Naive B cell (primary cell): ENCODE measurements around the gene EHD3. TPM values are rescaled to one million over a fixed set of nuclear protein-coding genes. Genes with fewer than 3 reads are reported as not detected.
"Not testable (repeated sequence)": the region's sequence is repeated elsewhere in the genome, so short reads cannot be mapped to it uniquely, and the experiment has no call there.

Experiments
- ATAC-seq, 2 donors: fragments of 150-1000 bp; cut with Tn5 transposase; 2 replicates each; pipeline ENCODE4 v1.10.0; 2021; ENCODE audit warnings: low read depth in 2 of 2, mild to moderate bottlenecking in 2 of 2, moderate library complexity in 2 of 2
- DNase-seq: peaks from one replicate; pipeline ENCODE4 v3.0.0; 2022
- H3K27ac Mint-ChIP-seq, 6 donors: one replicate each; pipeline ENCODE4 v1.8.0; 2020 to 2022; ENCODE audit warnings: mild to moderate bottlenecking in 6 of 6, mixed read lengths in 6 of 6, moderate library complexity in 5 of 6, inconsistent platforms in 2 of 6
- H3K27me3 Mint-ChIP-seq, 3 donors: one replicate each; pipeline ENCODE4 v1.8.0; 2021 to 2022; ENCODE audit warnings: mixed read lengths in 3 of 3, mild to moderate bottlenecking in 1 of 3
- H3K36me3 Mint-ChIP-seq, 2 donors: one replicate each; pipeline ENCODE4 v1.8.0; 2020 to 2022; ENCODE audit warnings: mixed read lengths in 2 of 2, inconsistent platforms in 1 of 2, mild to moderate bottlenecking in 1 of 2
- H3K4me1 Mint-ChIP-seq, 3 donors: one replicate each; pipeline ENCODE4 v1.8.0; 2020 to 2022; ENCODE audit warnings: mixed read lengths in 3 of 3, inconsistent platforms in 1 of 3, mild to moderate bottlenecking in 1 of 3, moderate library complexity in 1 of 3
- H3K4me3 Mint-ChIP-seq, 8 donors: one replicate each; pipeline ENCODE4 v1.8.0; 2020 to 2022; ENCODE audit warnings: mild to moderate bottlenecking in 8 of 8, mixed read lengths in 8 of 8, moderate library complexity in 8 of 8, inconsistent platforms in 2 of 8
- H3K9me3 Mint-ChIP-seq, 7 donors: one replicate each; pipeline ENCODE4 v1.8.0; 2020 to 2022; ENCODE audit warnings: mixed read lengths in 7 of 7, mild to moderate bottlenecking in 5 of 7, inconsistent platforms in 2 of 7, moderate library complexity in 1 of 7
- polyA plus RNA-seq, 6 donors: library from polyadenylated mRNA; unstranded; fragments of 300-500 nt; fragmentation: Illumina TruSeq; gene quantifications; one replicate each; pipeline ENCODE4 v1.2.3, GENCODE V29; 2021; ENCODE audit warnings: low read depth in 6 of 6

The EHD3 gene
- polyA plus RNA-seq, 6 donors from 2014 or later: 5.9 to 13.6 (median 10.0) TPM

DNA sequence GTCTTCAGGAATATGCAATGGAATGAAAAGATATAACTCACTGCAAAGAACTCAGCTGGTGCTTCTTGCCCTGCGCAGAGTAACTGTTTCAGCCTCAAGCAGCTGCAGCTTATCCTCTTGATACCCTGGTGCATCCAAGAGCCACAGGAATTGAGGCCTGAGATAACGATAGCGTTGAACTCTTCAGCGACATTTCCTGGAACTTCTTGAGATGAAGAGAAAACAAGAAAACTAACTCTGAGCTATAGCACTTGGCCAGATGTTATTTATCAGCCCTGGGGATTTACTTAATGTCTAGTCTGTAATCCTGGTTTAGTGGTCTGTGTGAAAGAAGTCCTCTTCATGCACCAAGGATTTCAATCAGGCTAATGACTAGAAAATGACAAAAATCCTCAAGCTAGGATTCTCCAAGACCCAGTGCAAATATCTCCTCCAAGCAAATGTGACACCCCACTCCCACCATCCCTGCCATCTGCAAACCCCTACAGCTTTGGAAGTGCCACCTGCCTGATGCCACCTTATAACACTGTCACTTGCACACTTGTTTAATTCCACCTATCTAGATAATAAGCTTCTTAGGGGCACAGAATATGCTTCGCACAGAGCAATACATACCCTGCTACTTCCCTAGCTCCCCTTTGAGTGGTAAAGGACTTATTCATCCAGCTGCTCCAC lies 40.6 kb downstream of the EHD3 start:
- Mint-ChIP-seq H3K4me1 (peaks cover 13 to 19% (median 15%) of the 10 kb centered on the region in 3 donors), H3K9me3 (no peaks in the 10 kb centered on the region), H3K27me3 (peaks cover 0 to 21% (median 4%) of the 10 kb centered on the region in 3 donors), H3K4me3 (no peak overlapping the region), H3K27ac (peak overlapping the region in 1 of 6 donors; percentile 48), H3K36me3 (no peaks in the 10 kb centered on the region)
- DNase-seq (no peak), ATAC-seq (no peak)

DNA sequence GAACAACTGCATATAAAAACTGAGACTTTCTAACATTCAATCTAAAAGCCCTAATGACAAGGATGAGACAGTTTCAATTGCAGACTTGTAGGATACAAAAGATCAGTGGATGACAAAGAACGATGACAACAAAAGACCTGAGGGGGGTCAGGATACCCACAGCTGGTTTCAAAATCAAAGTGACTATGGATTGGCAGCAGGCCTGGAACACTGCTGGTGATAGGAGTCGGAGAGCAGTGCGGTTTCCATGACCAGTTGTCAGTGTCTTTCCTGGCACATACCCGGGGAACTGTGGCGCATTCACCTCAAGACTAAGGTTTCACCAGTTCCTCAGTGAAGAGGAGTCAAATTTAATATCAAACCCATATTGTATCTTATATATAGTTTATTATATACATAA lies 42.0 kb downstream of the EHD3 start:
- H3K9me3 Mint-ChIP-seq: peaks cover 0 to 2% (median 0%) of the 10 kb centered on the region in 7 donors
- H3K27ac Mint-ChIP-seq: no peak overlapping the region
- DNase-seq (no peak), ATAC-seq (no peak)
- H3K4me1 Mint-ChIP-seq: peaks cover under 1 to 9% (median 8%) of the 10 kb centered on the region in 3 donors
- no peaks in the 10 kb centered on the region for H3K36me3 Mint-ChIP-seq
- peaks cover 0 to 21% (median 4%) of the 10 kb centered on the region in 3 donors for H3K27me3 Mint-ChIP-seq
- no peak overlapping the region for H3K4me3 Mint-ChIP-seq

DNA sequence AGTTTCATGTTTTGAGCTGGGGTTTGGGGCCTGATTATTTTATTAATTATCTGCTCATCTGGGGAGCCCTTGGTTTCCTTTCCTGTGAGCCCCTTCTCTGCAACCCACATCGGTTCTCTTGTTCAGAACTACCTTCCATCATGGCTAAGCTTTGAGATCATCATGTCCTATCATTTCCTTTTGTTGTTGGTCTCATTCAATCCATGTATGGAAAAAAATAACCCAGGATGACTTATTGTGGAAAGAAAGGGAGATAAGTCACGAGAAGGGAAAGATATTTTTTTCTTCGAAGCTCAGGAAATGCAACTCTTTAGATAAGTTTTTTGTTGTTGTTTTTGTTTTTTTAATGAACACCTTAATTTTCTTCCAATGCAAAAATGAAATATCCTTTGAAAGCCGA lies 43.7 kb downstream of the EHD3 start:
- ATAC-seq: no peak
- no peaks in the 10 kb centered on the region for H3K36me3 Mint-ChIP-seq
- H3K4me3 Mint-ChIP-seq: no peak overlapping the region
- peaks cover 0 to 6% (median 4%) of the 10 kb centered on the region in 3 donors for H3K4me1 Mint-ChIP-seq
- no peak for DNase-seq
- H3K27me3 Mint-ChIP-seq: peaks cover 0 to 21% (median 4%) of the 10 kb centered on the region in 3 donors
- H3K9me3 Mint-ChIP-seq: peaks cover 0 to 2% (median 0%) of the 10 kb centered on the region in 7 donors
- H3K27ac Mint-ChIP-seq: no peak overlapping the region

DNA sequence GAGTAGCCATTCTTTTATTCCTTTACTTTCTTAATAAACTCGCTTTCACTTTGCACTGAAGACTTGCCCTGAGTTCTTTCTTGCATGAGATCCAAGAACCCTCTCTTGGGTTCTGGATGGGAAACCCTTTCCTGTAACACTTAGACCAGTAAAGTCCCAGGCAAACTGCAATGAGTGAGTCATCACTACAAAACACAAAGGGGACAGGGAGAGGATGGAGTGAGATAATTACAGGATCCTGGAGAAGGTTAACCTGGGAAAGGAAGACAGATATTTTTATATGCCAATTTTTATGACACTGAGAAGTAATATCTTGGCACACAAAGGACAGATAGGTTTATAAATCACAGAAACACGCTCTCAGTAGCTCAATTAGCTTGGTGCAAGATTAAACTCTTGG lies 48.7 kb downstream of the EHD3 start:
- H3K9me3 Mint-ChIP-seq: peaks cover 0 to 2% (median 0%) of the 10 kb centered on the region in 7 donors
- H3K36me3 Mint-ChIP-seq: no peaks in the 10 kb centered on the region
- H3K27ac Mint-ChIP-seq: no peak overlapping the region
- DNase-seq: no peak
- H3K4me3 Mint-ChIP-seq: no peak overlapping the region
- ATAC-seq: no peak
- peaks cover 0 to 4% (median 0%) of the 10 kb centered on the region in 3 donors for H3K27me3 Mint-ChIP-seq
- H3K4me1 Mint-ChIP-seq: peaks cover 0 to 6% (median 6%) of the 10 kb centered on the region in 3 donors

DNA sequence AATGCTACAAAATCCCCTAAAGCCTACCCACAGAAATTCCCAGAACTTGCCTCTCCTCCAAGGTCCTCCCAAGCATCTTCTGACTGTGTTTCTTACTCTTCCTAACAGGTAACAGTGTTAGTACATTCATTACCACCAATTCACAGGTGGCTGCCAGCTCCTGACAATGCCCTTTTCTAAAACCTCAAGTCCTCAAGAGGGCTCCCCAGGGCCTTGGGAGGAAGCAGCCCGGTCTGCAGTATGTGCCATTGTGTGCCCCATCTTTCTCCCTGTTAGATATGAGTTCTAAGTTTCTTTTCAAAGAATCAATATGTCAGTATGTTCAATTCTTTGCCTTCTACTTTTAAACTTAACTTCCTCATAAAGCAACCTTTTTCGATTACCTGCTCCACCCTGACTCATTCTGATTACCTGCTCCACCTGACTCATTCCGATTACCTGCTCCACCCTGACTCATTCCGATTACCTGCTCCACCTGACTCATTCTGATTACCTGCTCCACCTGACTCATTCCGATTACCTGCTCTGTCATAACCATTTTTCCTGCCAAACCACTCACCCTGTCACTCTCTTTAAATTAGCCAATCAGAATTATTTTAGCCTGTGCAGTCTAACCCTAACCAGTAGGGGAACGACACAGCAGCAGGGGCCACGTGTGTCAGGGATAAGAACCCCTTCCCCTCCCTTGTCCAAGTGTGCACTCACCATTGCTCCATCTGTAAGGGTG lies 49.4 kb downstream of the EHD3 start:
- H3K36me3 Mint-ChIP-seq, DNase-seq, H3K4me3 Mint-ChIP-seq, H3K27me3 Mint-ChIP-seq, ATAC-seq, H3K9me3 Mint-ChIP-seq, H3K4me1 Mint-ChIP-seq: not testable (repeated sequence)
- H3K27ac Mint-ChIP-seq: peak overlapping the region in 3 of 6 donors; percentile 9 to 75 (median 21)

DNA sequence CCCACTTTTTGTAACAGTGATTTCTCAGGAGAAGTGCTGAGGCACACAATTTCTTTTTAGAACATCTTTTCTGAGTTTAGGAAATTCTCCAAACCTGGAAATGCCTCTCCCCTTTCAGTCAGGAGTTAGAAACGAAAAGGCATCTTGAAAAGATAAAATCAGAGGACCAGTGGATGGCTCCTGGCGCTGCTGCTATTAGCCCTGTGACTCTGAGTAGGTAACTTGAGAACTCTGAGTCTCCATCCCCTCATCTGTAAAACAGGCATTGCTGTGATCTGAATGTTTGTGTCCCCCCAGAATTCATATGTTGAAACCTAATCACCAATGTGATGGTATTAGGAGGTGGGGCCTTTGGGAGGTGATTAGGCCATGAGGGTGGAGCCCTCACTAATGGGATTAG lies 50.2 kb downstream of the EHD3 start:
- H3K36me3 Mint-ChIP-seq: no peaks in the 10 kb centered on the region
- peak overlapping the region in 1 of 6 donors; percentile 47 for H3K27ac Mint-ChIP-seq
- peaks cover 0 to under 1% (median 0%) of the 10 kb centered on the region in 3 donors for H3K27me3 Mint-ChIP-seq
- no peak for ATAC-seq
- no peak overlapping the region for H3K4me3 Mint-ChIP-seq
- H3K9me3 Mint-ChIP-seq: peaks cover 0 to 2% (median 0%) of the 10 kb centered on the region in 7 donors
- peaks cover 0 to 6% (median 0%) of the 10 kb centered on the region in 3 donors for H3K4me1 Mint-ChIP-seq
- DNase-seq: no peak

DNA sequence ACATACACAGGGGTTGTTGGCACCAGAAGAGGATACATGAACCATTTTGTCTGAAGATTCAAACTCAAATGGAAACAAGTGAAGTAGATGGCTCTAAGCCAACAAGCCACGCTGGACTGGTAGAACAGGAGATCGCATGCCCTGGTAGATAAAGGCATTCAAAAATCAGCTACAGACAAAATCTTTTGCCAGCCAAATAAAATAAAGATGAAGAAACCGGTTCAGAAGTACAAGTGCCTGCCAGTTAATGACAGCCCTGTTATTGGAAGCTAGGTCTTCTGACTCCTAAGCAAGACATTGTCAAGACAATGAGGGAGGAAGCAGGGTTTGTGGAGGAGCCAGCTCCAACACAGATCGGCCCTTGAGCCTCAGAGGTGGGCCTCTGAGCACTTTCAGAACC lies 52.3 kb downstream of the EHD3 start:
- no peaks in the 10 kb centered on the region for H3K9me3 Mint-ChIP-seq
- peaks cover 0 to 6% (median 0%) of the 10 kb centered on the region in 3 donors for H3K4me1 Mint-ChIP-seq
- ATAC-seq: no peak
- H3K36me3 Mint-ChIP-seq: no peaks in the 10 kb centered on the region
- no peaks in the 10 kb centered on the region for H3K27me3 Mint-ChIP-seq
- peak overlapping the region in 2 of 6 donors; percentile 23 to 34 for H3K27ac Mint-ChIP-seq
- DNase-seq: no peak
- no peak overlapping the region for H3K4me3 Mint-ChIP-seq

DNA sequence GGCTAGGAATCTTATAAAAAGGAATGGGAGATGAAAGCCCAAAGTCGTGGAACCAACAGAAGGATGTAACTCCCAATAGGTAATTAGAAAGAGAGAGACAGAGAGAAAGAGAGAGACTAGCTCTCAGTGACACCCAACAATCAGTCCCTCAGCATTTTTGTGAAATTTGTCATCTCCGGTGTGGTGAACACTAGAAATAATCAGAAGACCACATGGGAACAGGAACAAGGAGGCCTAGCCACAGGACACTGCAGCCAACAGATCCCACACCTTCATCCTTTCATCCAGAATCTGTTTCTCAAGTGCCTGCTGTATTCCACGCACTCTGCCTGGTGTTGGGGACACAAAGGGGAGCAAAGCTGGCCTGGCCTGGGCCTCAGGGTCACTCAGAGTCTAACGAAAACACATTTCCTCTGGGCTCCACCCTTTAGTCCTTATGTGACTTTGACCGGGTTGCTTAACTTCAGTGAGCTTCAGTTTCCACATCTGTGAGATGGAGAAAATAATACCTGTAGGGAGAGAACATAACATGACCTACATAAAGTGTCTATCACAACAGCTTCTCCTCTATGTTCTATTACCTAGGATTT lies 53.1 kb downstream of the EHD3 start:
- no peaks in the 10 kb centered on the region for H3K9me3 Mint-ChIP-seq
- no peak for ATAC-seq
- no peak for DNase-seq
- H3K36me3 Mint-ChIP-seq: no peaks in the 10 kb centered on the region
- peak overlapping the region in 3 of 6 donors; percentile 21 to 74 (median 72) for H3K27ac Mint-ChIP-seq
- no peak overlapping the region for H3K4me3 Mint-ChIP-seq
- no peaks in the 10 kb centered on the region for H3K27me3 Mint-ChIP-seq
- peaks cover 0 to 6% (median 0%) of the 10 kb centered on the region in 3 donors for H3K4me1 Mint-ChIP-seq

DNA sequence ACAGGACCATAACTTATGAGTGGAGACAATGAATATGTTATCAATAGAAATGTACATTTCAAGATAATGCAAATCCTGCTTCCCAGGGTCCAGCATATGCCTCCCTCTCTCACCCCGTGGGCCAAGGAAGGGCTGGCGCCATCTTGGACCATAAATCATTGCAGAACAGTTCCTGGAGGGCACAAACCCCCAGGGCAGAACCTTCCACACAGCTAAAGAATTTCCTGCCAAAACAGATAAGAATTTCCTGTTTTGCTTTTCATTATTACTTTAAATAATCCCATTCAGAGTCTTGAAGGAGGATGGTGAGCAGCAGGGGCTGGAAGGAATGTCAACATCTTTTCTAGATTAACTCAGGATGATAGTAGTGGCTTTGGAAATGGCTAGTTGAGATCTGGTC lies 53.7 kb downstream of the EHD3 start:
- no peaks in the 10 kb centered on the region for H3K27me3 Mint-ChIP-seq
- no peak overlapping the region for H3K4me3 Mint-ChIP-seq
- DNase-seq: no peak
- no peaks in the 10 kb centered on the region for H3K36me3 Mint-ChIP-seq
- H3K27ac Mint-ChIP-seq: no peak overlapping the region
- ATAC-seq: no peak
- H3K9me3 Mint-ChIP-seq: no peaks in the 10 kb centered on the region
- H3K4me1 Mint-ChIP-seq: peaks cover 0 to 6% (median 0%) of the 10 kb centered on the region in 3 donors

DNA sequence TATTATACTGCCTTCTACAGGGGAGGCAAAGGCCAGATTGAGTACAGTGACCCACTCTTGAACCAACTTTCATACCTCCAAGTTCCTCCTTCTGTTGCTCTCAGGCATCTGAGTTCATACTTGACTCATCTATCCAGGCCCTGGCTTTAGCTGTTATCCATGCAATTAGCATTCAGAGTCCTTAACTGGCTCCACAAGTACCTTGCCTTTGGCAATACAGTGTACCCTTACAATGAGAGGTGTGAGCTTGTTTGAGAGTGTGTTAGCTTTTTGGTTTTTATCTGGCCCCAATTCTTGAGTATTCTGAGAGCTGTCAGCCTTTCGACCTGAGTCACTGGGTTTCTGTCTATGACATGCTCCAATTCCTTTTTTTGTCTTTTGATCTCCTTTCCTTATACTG lies 60.2 kb downstream of the EHD3 start:
- Mint-ChIP-seq H3K27ac (no peak overlapping the region), H3K27me3 (no peaks in the 10 kb centered on the region), H3K4me3 (no peak overlapping the region), H3K4me1 (peaks cover 5 to 8% (median 8%) of the 10 kb centered on the region in 3 donors), H3K9me3 (no peaks in the 10 kb centered on the region), H3K36me3 (no peaks in the 10 kb centered on the region)
- no peak for ATAC-seq
- no peak for DNase-seq

DNA sequence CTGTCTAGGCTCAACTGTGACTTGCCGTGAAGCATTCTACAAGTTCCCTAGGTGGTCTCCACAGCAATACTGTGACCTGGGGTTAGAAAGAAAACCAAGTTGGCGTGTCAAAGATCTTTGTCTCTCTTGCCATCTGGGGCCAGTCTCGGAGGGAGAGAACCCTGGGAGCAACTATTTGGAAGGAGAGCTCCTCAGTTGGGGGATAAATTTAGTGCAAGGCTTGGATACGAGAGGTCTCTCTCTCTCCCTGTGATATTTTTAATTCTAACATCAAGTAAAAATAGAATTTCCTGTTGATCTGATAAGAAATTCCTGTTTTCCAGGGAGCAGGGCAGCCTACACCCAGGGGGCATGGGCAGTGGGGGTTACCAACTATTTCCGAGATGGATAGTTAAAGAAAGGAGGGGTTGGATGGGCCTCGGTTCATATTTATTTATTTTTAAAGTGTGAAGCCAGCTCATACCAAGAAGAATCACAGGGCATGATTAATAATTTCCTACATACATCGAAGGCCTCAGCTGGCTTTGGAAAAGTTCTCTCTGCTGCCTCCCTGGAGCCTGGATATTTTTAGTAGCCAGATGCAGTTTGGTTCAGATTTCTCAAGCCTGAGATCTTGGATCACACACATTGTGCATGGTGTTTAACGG lies 62.8 kb downstream of the EHD3 start:
- no peak overlapping the region for H3K27ac Mint-ChIP-seq
- peaks cover 5 to 8% (median 8%) of the 10 kb centered on the region in 3 donors for H3K4me1 Mint-ChIP-seq

DNA sequence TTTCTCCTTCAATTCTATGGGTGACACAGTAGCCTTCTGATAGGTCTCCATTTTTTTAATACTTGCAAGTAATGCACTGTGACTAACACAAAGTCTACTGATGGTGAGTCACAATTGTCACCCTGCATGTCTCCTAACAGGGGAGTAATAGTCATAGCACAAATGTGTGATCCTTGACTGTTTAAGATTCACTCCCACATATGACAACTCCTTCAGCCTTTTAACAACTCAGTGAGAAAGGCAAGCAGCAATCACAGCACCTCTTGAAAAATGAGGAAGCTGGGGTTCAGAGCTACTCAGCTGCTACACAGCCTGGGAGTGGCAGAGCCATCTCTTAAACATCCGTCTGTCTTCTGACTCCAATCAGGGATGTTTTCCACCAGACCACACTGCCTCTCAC lies 63.8 kb downstream of the EHD3 start:
- Mint-ChIP-seq H3K27ac (peak overlapping the region in 1 of 6 donors; percentile 30), H3K4me1 (peaks cover 5 to 8% (median 8%) of the 10 kb centered on the region in 3 donors), H3K9me3 (no peaks in the 10 kb centered on the region), H3K27me3 (no peaks in the 10 kb centered on the region), H3K4me3 (no peak overlapping the region), H3K36me3 (no peaks in the 10 kb centered on the region)
- peak; percentile 20 for DNase-seq
- ATAC-seq: peak; percentile 80 to 86

More for the DNA sequence above, 62.8 kb downstream of the EHD3 start:
- ATAC-seq (no peak), DNase-seq (no peak)
- no peaks in the 10 kb centered on the region for H3K36me3 Mint-ChIP-seq
- no peaks in the 10 kb centered on the region for H3K27me3 Mint-ChIP-seq
- H3K4me3 Mint-ChIP-seq: no peak overlapping the region
- no peaks in the 10 kb centered on the region for H3K9me3 Mint-ChIP-seq

DNA sequence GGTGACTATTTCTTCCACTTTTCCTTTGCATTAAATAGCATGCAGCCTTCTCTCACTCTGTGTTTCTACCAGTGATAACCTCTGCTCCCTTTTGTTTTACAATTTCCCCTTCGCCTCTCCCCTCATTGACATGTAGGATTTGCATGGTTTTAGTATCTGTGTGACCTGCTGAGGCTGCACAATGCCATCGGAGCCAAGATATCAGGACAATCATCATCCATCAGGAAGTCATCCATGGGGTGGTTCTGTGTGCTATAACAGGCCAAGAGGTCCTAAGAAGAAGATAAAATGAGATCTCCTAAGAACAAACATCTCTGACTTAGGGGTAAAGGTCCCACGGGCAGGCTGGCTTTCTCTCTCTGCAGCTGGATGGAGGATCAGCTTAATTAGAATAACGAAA lies 65.6 kb downstream of the EHD3 start:
- H3K27me3 Mint-ChIP-seq: no peaks in the 10 kb centered on the region
- peak overlapping the region in 1 of 6 donors; percentile 79 for H3K27ac Mint-ChIP-seq
- ATAC-seq: no peak
- no peaks in the 10 kb centered on the region for H3K36me3 Mint-ChIP-seq
- no peak overlapping the region for H3K4me3 Mint-ChIP-seq
- peaks cover 5 to 8% (median 8%) of the 10 kb centered on the region in 3 donors for H3K4me1 Mint-ChIP-seq
- no peak for DNase-seq
- no peaks in the 10 kb centered on the region for H3K9me3 Mint-ChIP-seq
